Nephron progenitor cell (in vitro differentiated cells): Measurements from ENCODE around the gene ECD.
"Not testable (repeated sequence)": the region's sequence is repeated elsewhere in the genome, so short reads cannot be mapped to it uniquely, and the experiment has no call there.

Experiments used
- DNase-seq: peaks from one replicate; pipeline ENCODE4 v3.0.0; 2021
- H3K27ac Mint-ChIP-seq: 2 replicates; pipeline ENCODE4 v1.8.0; 2021; ENCODE audit warnings: mild to moderate bottlenecking, moderate library complexity, mixed read lengths
- H3K27me3 Mint-ChIP-seq: 2 replicates; pipeline ENCODE4 v1.8.0; 2021; ENCODE audit warnings: mild to moderate bottlenecking, low read depth, mixed read lengths; ENCODE audit not compliant: poor library complexity
- H3K36me3 Mint-ChIP-seq: 2 replicates; pipeline ENCODE4 v1.8.0; 2021; ENCODE audit warnings: low read depth, mixed read lengths
- H3K4me1 Mint-ChIP-seq: 2 replicates; pipeline ENCODE4 v1.8.0; 2021; ENCODE audit warnings: mixed read lengths
- H3K4me3 Mint-ChIP-seq: 2 replicates; pipeline ENCODE4 v1.8.0; 2021; ENCODE audit warnings: mild to moderate bottlenecking, moderate library complexity, mixed read lengths
- H3K9me3 Mint-ChIP-seq: 2 replicates; pipeline ENCODE4 v1.8.0; 2021; ENCODE audit warnings: mild to moderate bottlenecking, moderate library complexity, mixed read lengths
- CTCF ChIP-seq: fragments of 200-600 bp; sonication (generic); IDR thresholded peaks from 2 replicates; pipeline ENCODE4 v1.5.0; 2021; ENCODE audit warnings: antibody characterized with exemption

Gene ECD

DNA sequence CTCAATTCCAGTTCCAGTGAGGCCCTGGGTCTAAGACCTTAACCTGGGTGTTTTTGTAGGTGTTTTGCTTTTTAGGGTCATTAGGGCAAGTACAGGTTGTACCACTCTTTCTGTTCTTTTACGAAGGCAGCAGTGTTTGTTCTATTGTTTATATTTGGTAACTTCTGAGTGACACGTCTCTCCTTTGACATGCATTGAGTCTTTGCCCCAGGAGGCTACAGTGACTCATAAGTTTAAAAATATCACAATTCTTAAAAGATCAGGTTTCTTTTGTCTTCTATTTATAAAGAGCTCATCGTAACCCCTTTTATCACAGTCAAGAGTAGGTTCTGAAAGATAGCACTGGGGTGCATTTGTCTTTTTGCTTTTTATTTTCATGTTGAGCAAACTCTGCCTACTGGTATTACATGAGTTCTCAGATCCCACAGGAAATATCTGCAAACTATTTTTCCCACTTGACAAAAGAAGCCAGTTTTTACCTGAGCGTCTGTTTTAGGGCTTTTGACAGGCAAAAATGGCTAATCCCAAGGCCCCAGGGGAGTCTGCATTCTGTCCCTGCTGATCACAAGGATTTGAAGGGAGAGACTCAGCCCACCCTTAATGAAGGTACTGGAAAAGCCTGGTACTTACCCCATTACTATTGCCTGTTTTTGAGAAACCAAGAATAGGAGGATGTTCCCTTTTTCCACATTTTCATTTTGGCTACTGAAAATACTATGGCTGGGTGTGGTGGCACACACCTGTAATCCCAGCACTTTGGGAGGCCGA is 49.6 kb downstream of the ECD start:
- TF ChIP-seq CTCF, result no peak
- peaks cover 17% of the 10 kb centered on the region for H3K36me3 Mint-ChIP-seq
- H3K9me3 Mint-ChIP-seq, result no peaks in the 10 kb centered on the region
- no peaks in the 10 kb centered on the region for H3K27me3 Mint-ChIP-seq
- no peaks in the 10 kb centered on the region for H3K4me1 Mint-ChIP-seq
- H3K4me3 Mint-ChIP-seq, result no peak overlapping the region
- no peak for DNase-seq
- H3K27ac Mint-ChIP-seq, result no peak overlapping the region

GRCh38 chr10:73116017-73116416 is 51.8 kb downstream of the ECD start:
- Mint-ChIP-seq H3K4me1 (no peaks in the 10 kb centered on the region), H3K27ac (no peak overlapping the region), H3K27me3 (no peaks in the 10 kb centered on the region), H3K4me3 (no peak overlapping the region), H3K36me3 (peaks cover 21% of the 10 kb centered on the region), H3K9me3 (no peaks in the 10 kb centered on the region)
- DNase-seq, result no peak
- no peak for TF ChIP-seq CTCF

GRCh38 chr10:73113551-73113950 is 54.3 kb downstream of the ECD start:
- Mint-ChIP-seq H3K4me3 (no peak overlapping the region), H3K27me3 (no peaks in the 10 kb centered on the region), H3K9me3 (peaks cover 15% of the 10 kb centered on the region), H3K4me1 (peaks cover 8% of the 10 kb centered on the region), H3K27ac (no peak overlapping the region), H3K36me3 (peaks cover 30% of the 10 kb centered on the region)
- no peak for TF ChIP-seq CTCF
- no peak for DNase-seq

DNA sequence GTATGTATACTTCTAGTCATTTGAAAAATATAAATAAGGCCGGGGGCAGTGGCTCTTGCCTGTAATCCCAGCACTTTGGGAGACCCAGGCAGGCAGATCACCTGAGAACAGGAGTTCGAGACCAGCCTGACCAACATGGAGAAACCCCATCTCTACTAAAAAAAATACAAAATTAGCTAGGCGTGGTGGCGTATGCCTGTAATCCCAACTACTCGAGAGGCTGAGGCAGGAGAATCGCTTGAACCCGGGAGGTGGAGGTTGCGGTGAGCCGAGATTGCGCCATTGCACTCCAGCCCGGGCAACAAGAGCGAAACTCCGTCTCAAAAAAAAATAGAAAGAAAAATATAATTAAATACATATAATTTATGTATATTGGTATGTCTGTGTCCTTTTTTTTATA is 55.8 kb downstream of the ECD start:
- H3K27ac Mint-ChIP-seq, H3K4me1 Mint-ChIP-seq, H3K27me3 Mint-ChIP-seq, DNase-seq, H3K4me3 Mint-ChIP-seq: not testable (repeated sequence)
- Mint-ChIP-seq H3K36me3 (peaks cover 45% of the 10 kb centered on the region), H3K9me3 (peaks cover 16% of the 10 kb centered on the region)

GRCh38 chr10:73110345-73110849 is 57.4 kb downstream of the ECD start, which contains the start of gene NUDT13:
TSS of gene NUDT13 (plus strand) at chr10:73110455. CDS start at chr10:73114366, 3,911 bp downstream.
- TF ChIP-seq CTCF, result no peak
- peaks cover 8% of the 10 kb centered on the region for H3K4me1 Mint-ChIP-seq
- H3K36me3 Mint-ChIP-seq, result peaks cover 58% of the 10 kb centered on the region
- DNase-seq, result peak; percentile 35
- peaks cover 16% of the 10 kb centered on the region for H3K9me3 Mint-ChIP-seq
- no peaks in the 10 kb centered on the region for H3K27me3 Mint-ChIP-seq
- H3K27ac Mint-ChIP-seq, result peak within 1 kb of the TSS; percentile 92
- H3K4me3 Mint-ChIP-seq, result peak within 1 kb of the TSS; percentile 92

DNA sequence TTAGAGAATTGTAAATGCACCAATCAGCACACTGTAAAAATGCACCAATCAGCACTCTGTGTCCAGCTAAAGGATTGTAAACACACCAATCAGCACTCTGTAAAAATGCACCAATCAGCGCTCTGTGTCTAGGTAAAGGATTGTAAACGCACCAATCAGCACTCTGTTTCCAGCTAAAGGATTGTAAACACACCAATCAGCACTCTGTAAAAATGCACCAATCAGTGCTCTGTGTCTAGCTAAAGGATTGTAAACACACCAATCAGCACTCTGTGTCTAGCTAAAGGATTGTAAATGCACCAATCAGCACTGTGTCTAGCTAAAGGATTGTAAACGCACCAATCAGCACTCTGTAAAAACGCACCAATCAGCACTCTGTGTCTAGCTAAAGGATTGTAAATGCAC is 58.6 kb downstream of the ECD start:
- not testable (repeated sequence) for H3K4me3 Mint-ChIP-seq, H3K4me1 Mint-ChIP-seq, H3K27ac Mint-ChIP-seq, DNase-seq, H3K27me3 Mint-ChIP-seq
- Mint-ChIP-seq H3K36me3 (peaks cover 64% of the 10 kb centered on the region), H3K9me3 (peaks cover 16% of the 10 kb centered on the region)

DNA sequence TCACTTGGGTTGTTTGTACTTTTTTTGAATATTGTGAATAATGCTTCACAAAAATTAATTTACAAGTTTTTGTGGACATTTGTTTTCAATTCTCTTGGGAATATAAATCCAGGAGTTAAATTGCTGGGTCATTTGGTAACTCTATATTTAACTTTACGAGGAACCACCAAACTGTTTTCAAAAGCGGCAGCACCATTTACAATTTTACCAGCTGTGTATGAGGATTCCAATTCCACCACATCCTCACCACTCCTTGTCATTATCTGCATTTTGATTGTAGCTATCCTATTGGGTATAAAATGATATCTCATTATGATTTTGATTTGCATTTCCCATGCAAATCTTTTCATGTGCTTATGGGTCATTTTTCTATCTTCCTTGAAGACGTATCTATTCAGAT is 61.5 kb downstream of the ECD start:
- Mint-ChIP-seq H3K9me3 (peaks cover 16% of the 10 kb centered on the region), H3K27me3 (no peaks in the 10 kb centered on the region), H3K4me3 (no peak overlapping the region), H3K4me1 (peaks cover 8% of the 10 kb centered on the region), H3K36me3 (peaks cover 71% of the 10 kb centered on the region), H3K27ac (no peak overlapping the region)
- TF ChIP-seq CTCF, result no peak
- no peak for DNase-seq
